Medulla oblongata (tissue), 1 donor: Measurements from ENCODE around the gene HBM.
"Not testable (repeated sequence)": the region's sequence is repeated elsewhere in the genome, so short reads cannot be mapped to it uniquely, and the experiment has no call there.

ENCODE experiments used
- DNase-seq: peaks from one replicate; pipeline ENCODE4 v3.0.0-alpha.2; 2015; ENCODE audit errors: extremely low spot score

The HBM gene

DNA sequence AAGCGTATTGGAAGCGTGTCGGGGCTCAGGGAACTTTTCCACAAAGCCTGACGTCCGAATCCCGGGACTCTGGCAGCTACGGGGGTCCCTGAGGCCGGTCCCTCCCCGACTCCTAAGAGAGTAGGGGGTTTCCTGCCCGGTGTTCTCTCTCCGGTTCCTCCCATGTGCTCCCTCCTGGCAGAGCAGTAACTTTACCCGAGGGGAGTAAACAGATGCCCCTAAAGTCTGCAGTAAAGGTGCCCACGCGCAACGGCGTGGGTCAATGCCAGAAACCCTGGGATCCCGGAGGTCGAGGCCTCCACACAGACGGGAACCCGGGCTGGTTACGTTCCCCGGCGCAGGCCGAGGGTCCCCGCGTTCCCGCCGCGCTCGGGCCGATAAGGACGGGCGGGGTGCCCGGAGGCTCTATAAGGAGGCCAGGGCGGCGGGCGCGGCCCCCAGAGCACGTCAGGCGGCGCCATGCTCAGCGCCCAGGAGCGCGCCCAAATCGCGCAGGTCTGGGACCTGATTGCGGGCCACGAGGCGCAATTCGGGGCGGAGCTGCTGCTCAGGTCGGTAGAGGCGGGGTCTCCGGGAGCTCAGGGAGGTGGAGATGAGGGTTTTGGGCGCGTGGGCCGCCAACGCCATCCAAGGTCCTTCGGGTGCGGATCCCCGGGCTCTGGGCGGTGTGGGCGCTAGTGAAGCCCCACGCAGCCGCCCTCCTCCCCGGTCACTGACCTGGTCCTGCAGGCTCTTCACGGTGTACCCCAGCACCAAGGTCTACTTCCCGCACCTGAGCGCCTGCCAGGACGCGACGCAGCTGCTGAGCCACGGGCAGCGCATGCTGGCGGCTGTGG is at the start of gene HBM:
Gene HBM, plus strand, starts transcription at position 440 of the 836 bp plus-strand sequence. Its CDS starts 20 bp downstream, at position 460.
- no peak for DNase-seq

DNA sequence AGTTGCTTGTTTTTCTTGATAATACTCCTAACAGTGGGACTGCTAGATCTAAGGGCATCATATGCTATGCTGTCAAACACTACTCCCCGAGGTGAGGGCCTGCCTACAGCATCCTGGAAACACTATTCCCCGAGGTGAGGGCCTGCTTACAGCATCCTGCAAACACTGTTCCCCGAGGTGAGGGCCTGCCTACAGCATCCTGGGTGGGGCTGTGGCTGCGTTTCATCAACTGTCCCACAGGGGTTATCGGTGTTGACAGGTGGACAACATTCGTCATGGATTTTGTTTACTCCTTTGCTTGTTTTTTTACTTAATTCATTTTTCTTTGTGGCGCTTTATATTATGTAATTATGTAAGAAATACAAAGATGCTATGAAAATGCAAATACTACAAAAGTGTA is 49.8 kb upstream of the HBM start:
- no peak for DNase-seq

- peak; percentile 33 for DNase-seq
Observed at GRCh38 chr16:117379-118365, 48.1 kb upstream of the HBM start.

DNA sequence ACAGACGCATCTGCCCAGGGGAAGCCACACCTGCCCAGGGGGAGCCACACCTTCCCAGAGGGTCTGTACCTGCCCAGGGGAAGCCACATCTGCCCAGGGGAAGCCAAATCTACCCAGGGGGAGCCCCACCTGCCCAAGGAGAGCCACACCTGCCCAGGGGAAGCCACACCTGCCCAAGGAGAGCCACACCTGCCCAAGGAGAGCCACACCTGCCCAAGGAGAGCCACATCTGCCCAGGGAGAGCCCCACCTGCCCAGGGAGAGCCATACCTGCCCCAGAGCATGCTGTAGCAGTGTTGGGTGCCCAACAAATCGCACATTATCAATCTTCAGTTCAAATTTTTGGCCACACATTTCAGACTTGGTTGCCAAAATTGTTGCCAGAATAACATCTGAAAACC is 46.9 kb upstream of the HBM start:
- no peak for DNase-seq

GRCh38 chr16:119295-119694 is 46.5 kb upstream of the HBM start:
- no peak for DNase-seq

DNA sequence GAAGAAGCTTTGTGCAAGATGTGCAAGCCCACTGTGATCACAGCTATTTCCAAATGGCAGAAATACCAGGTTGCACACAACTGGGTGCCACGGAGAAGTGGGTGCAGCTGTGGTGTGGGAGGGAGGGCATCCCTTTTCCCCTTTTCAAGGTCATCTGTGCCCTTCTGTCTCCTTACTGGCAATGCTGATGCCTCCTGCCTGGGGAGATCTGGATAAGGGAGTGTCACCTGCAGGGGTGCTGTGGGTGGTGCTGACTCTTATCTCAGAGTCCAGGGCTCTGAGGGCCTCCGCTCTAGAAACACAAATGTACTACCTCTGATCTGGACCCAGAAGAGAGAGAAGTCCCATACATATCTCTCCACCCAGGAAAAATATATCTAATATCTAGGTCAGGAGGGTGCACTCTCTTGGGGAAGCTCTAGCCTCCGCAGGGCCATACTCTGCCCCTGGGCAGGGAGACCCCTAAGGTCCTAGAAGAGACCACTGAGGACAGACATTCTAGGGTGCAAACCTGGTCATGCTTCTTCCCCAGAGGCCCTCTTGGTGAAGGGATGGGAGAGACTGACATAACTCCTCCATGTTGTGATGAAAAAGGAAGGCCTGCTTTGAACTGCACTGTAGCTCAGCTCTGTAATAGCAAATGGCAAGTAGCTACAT is 45.8 kb upstream of the HBM start:
- DNase-seq, result no peak

DNA sequence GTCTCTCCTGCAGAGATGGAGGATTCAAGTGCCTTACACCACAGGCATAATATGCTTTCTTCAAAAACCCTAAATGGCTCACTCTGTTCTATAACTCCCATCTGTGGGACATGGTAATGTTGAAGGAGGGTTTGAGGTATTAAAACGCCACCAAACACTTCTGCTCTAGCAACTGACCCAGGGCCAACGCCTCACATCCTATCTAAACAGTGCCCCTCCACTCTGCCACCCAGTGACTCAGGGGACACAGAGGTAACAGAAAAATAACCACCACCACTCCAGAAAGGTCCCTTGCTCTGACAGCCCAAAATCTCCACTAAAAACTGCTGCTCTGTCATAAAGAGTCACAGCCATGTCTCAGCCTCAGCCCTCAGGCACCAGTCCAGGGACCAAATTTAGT is 45.0 kb upstream of the HBM start:
- DNase-seq, result no peak

DNA sequence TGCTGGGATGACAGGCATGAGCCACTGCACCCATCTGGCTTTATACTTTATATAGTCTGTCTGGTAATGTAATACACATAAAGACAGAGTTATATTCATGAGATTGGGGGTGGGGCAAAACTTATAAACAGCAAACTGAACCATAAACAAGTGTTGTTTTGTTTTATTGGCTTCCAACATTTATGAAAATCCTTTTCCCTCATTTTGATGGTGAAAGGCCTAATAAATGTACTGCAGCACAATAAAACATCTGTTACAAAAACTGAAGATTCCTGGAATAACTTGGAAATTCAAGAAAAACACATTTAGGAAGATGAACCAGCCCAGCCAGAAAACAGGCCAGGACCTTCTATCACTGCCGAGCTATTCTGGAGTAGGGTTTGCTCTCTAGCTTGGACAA is 43.4 kb upstream of the HBM start:
- DNase-seq, result no peak

GRCh38 chr16:123558-124350 is 42.0 kb upstream of the HBM start:
- DNase-seq, result not testable (repeated sequence)

- DNase-seq, result no peak
Observed at GRCh38 chr16:125011-125410, 40.8 kb upstream of the HBM start.

- no peak for DNase-seq
Observed at GRCh38 chr16:129075-129474, 36.7 kb upstream of the HBM start.

DNA sequence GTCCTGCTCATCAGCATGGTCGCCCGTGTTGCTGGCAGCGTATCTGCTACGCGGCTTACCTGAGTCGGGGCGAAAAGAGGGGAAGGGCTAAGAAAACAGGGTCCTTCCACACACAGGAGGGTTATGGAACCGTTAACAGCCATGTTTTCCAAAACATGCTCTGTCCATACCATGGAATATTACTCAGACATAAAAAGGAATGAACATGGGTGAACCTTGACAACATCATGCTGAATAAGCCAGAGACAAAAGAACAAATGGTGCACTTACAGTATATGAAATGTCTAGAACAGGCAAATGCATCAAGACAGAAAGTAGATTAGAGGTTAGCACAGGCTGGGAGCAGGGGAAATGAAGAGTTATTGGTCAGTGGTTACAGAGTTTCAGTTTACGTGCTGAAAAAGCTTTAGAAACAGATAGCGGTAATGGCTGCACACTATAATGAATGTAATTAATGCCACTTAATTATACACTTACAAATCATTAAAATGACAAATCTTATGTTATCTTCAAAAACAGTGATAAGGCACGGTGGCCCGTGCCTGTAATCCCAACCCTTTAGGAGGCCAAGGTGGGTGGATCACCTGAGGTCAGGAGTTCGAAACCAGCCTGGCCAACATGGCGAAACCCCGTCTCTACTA is 35.1 kb upstream of the HBM start:
- DNase-seq, result no peak

DNA sequence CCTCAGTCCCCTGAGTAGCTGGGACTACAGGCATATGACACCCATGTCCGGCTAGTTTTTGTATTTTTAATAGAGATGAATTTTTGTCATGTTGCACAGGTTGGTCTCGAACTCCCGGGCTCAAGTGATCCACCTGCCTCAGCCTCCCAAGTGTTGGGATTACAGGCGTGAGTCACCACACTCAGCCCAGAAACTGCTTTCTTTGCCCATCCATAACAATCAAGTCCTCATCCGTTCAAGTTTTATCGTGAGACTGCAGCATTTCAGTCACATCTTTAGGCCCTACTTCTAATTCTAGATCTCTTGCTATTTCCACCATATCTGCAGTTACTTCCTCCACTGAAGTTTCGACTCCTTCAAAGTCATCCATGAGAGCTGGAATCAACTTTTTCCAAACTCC is 33.7 kb upstream of the HBM start:
- no peak for DNase-seq

- no peak for DNase-seq
Observed at GRCh38 chr16:133716-134115, 32.1 kb upstream of the HBM start.

- DNase-seq, result no peak
Observed at GRCh38 chr16:138049-138417, 27.7 kb upstream of the HBM start.

GRCh38 chr16:140175-140857 is 25.5 kb upstream of the HBM start:
- no peak for DNase-seq

- DNase-seq, result peak; percentile 59
Observed at GRCh38 chr16:142405-142967, 23.3 kb upstream of the HBM start.

GRCh38 chr16:143047-143446 is 22.7 kb upstream of the HBM start:
- no peak for DNase-seq

GRCh38 chr16:143456-143855 is 22.3 kb upstream of the HBM start:
- no peak for DNase-seq

- DNase-seq, result no peak
Observed at GRCh38 chr16:144797-145252, 21.0 kb upstream of the HBM start.
